OCI-LY7 (cell line): ENCODE measurements around the gene SEPHS2. TPM values are rescaled to one million over a fixed set of nuclear protein-coding genes. Genes with fewer than 3 reads are reported as not detected.

Experiments used
- BruUV-seq: library from RNA; stranded (reverse); fragments of 400-500 nt; replicated peaks from 2 replicates; lab custom pipeline; 2021; lab: Mats Ljungman, UMichigan
- CTCF ChIA-PET: fragments of 300-600 bp; sonication (Branson Sonifier 250); formaldehyde crosslinking; loops from one replicate; lab custom pipeline; 2022; ENCODE audit warnings: antibody characterized with exemption; ENCODE audit not compliant: unreplicated experiment; lab: Charles Lee
- POLR2A ChIA-PET: fragments of 300-600 bp; sonication (Branson Sonifier 250); formaldehyde crosslinking; loops from one replicate; lab custom pipeline; 2022; ENCODE audit warnings: antibody characterized with exemption; lab: Charles Lee
- DNase-seq: peaks from one replicate; pipeline ENCODE4 v3.0.0-alpha.2; 2015; ENCODE audit warnings: low spot score
- H2AFZ ChIP-seq: fragments of 200-600 bp; sonication (generic), shearing (Covaris generic); 2 replicates; pipeline ENCODE4 v1.6.1; 2014; ENCODE audit warnings: mild to moderate bottlenecking, antibody characterized with exemption, low read length, moderate library complexity
- H3K27ac ChIP-seq: fragments of 200-600 bp; sonication (generic); 2 replicates; pipeline ENCODE4 v1.5.1; 2014; ENCODE audit warnings: mixed run types, low read depth, mild to moderate bottlenecking, moderate library complexity, low read length, inconsistent platforms; ENCODE audit not compliant: poor library complexity, severe bottlenecking
- H3K36me3 ChIP-seq: fragments of 200-600 bp; sonication (generic); 2 replicates; pipeline ENCODE4 v1.6.1; 2014; ENCODE audit warnings: mild to moderate bottlenecking, antibody characterized with exemption, low read length, moderate library complexity, mixed read lengths; ENCODE audit not compliant: insufficient read depth
- H3K4me1 ChIP-seq: fragments of 200-600 bp; sonication (generic); 2 replicates; pipeline ENCODE4 v1.5.1; 2014; ENCODE audit warnings: mild to moderate bottlenecking, low read length; ENCODE audit not compliant: insufficient read depth, poor library complexity, severe bottlenecking
- H3K4me2 ChIP-seq: fragments of 200-600 bp; sonication (generic); 2 replicates; pipeline ENCODE4 v1.6.1; 2014; ENCODE audit warnings: mild to moderate bottlenecking, low read length
- H3K4me3 ChIP-seq: fragments of 200-600 bp; sonication (generic); 2 replicates; pipeline ENCODE4 v1.5.1; 2014; ENCODE audit warnings: mild to moderate bottlenecking, low read depth, low read length; ENCODE audit not compliant: poor library complexity, severe bottlenecking
- H3K79me2 ChIP-seq: fragments of 200-600 bp; sonication (generic); 2 replicates; pipeline ENCODE4 v1.6.1; 2016; ENCODE audit warnings: low read depth, mild to moderate bottlenecking, low read length, moderate library complexity, mixed read lengths; ENCODE audit not compliant: insufficient read depth
- H3K9me2 ChIP-seq: fragments of 200-600 bp; sonication (generic); 2 replicates; pipeline ENCODE4 v1.6.1; 2016; ENCODE audit warnings: mild to moderate bottlenecking, low read length, mixed read lengths; ENCODE audit not compliant: insufficient read depth
- H3K9me3 ChIP-seq: fragments of 200-600 bp; sonication (generic); 2 replicates; pipeline ENCODE4 v1.6.1; 2014; ENCODE audit warnings: mild to moderate bottlenecking, mixed run types, low read length, mixed read lengths
- H4K20me1 ChIP-seq: fragments of 200-600 bp; sonication (generic); 2 replicates; pipeline ENCODE4 v1.6.1; 2014; ENCODE audit warnings: mild to moderate bottlenecking, antibody characterized with exemption, low read length, moderate library complexity, mixed read lengths; ENCODE audit not compliant: insufficient read depth
- EZH2phosphoT487 ChIP-seq: fragments of 200-600 bp; sonication (generic); IDR thresholded peaks from 2 replicates; pipeline ENCODE4 v1.6.1; 2018; ENCODE audit warnings: low read depth, borderline replicate concordance, mild to moderate bottlenecking, mixed run types, antibody characterized with exemption, low read length, moderate library complexity, mixed read lengths
- intact Hi-C: fragments of 100-400 bp; cut with micrococcal nuclease; formaldehyde crosslinking; loops from one replicate; pipeline ENCODE4 v1.10.0; 2022; ENCODE audit not compliant: unreplicated experiment
- total RNA-seq, 2 experiments: library from RNA; depleted of rRNA in 1 of 2; stranded (reverse); fragments of >200 nt in 1 of 2; shearing (Covaris generic) in 1 of 2; gene quantifications; 2 replicates each; pipeline ENCODE4 v1.2.3, GENCODE V29; 2014 to 2022
- TF ChIP-seq, protein P1 (sequence below): fragments of 200-600 bp; sonication (generic); conservative IDR thresholded peaks from 2 replicates; pipeline ENCODE4 v1.5.1; 2014; ENCODE audit warnings: mild to moderate bottlenecking, antibody characterized with exemption, low read length, moderate library complexity, mixed read lengths

Gene SEPHS2
- total RNA-seq, 2 experiments from 2014 or later = 14.4 to 64.2 TPM

DNA sequence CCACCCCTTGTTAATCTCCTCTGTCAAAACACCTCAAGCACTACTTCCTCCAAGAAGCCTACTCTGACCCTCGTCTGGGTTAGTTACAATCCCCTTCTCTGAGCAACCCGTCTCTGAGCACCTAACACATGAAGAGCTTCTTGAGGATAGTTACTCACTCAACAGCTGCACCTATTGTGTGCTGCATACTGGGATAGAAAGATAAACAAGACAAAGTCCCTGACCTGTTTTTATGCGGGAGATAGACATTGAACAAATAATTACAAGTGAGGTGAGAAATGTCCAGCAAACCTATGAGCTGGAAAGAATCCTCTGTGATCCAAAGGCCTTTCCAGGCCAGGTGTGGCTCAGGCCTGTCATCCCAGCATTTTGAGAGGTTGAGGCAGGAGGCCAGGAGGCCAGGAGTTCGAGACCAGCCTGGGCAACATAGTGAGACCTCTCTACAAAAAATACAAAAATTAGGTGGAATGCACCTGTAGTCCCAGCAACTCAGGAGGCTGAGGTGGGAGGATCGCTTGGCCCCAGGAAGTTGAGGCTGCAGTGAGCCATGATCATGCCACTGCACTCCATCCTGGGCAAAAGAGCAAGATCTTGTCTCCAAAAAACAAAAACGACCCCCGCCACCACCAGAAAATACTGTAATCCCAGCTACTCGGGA is 43.8 kb downstream of the SEPHS2 start:
- intact Hi-C loops = loop anchor here (10.0 kb wide), 1 partner anchor 307 kb away; the partner anchor contains the start of genes TBX6 and YPEL3
- TF ChIP-seq EZH2phosphoT487 = no peak
- TF ChIP-seq, protein P1, sequence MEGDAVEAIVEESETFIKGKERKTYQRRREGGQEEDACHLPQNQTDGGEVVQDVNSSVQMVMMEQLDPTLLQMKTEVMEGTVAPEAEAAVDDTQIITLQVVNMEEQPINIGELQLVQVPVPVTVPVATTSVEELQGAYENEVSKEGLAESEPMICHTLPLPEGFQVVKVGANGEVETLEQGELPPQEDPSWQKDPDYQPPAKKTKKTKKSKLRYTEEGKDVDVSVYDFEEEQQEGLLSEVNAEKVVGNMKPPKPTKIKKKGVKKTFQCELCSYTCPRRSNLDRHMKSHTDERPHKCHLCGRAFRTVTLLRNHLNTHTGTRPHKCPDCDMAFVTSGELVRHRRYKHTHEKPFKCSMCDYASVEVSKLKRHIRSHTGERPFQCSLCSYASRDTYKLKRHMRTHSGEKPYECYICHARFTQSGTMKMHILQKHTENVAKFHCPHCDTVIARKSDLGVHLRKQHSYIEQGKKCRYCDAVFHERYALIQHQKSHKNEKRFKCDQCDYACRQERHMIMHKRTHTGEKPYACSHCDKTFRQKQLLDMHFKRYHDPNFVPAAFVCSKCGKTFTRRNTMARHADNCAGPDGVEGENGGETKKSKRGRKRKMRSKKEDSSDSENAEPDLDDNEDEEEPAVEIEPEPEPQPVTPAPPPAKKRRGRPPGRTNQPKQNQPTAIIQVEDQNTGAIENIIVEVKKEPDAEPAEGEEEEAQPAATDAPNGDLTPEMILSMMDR = no peak
- ChIA-PET CTCF (no interaction called here), POLR2A (interaction anchor here (1.6 kb wide), 1 partner anchor 19 kb away, joined by 3 read pairs; no protein-coding TSS in a partner anchor)
- no peak overlapping the region for H3K4me3 ChIP-seq
- no TSS peak for BruUV-seq
- H3K36me3 ChIP-seq = peaks cover 29% of the 10 kb centered on the region
- H3K9me2 ChIP-seq = no peaks in the 10 kb centered on the region
- H3K4me1 ChIP-seq = peaks cover 7% of the 10 kb centered on the region
- no peak overlapping the region for H3K27ac ChIP-seq
- no peak overlapping the region for H2AFZ ChIP-seq
- H3K79me2 ChIP-seq = peaks cover 4% of the 10 kb centered on the region
- no peak overlapping the region for H3K4me2 ChIP-seq
- H3K9me3 ChIP-seq = no peaks in the 10 kb centered on the region
- H4K20me1 ChIP-seq = 0 out of 2 replicates have a peak, but pooled peaks cover 4% of the 10 kb centered on the region
- no peak for DNase-seq

GRCh38 chr16:30399435-30400186 is 46.1 kb downstream of the SEPHS2 start:
- Histone ChIP-seq H3K4me2 (peak overlapping the region; percentile 60), H3K4me1 (peaks cover 12% of the 10 kb centered on the region), H3K4me3 (peak overlapping the region; percentile 63), H4K20me1 (0 out of 2 replicates have a peak, but pooled peaks cover 5% of the 10 kb centered on the region), H3K36me3 (peaks cover 30% of the 10 kb centered on the region), H2AFZ (no peak overlapping the region; the same call in 1 of the 2 replicates), H3K27ac (no peak overlapping the region), H3K79me2 (peaks cover 17% of the 10 kb centered on the region), H3K9me2 (no peaks in the 10 kb centered on the region), H3K9me3 (no peaks in the 10 kb centered on the region)
- no peak for TF ChIP-seq EZH2phosphoT487
- TF ChIP-seq, protein P1 = no peak
- BruUV-seq = no TSS peak
- ChIA-PET POLR2A (interaction anchor here (1.2 kb wide), 2 partner anchors 8 to 17 kb away, joined by 3 to 5 read pairs; partner anchors contain the start of gene SEPTIN1), CTCF (interaction anchor here (0.7 kb wide), 1 partner anchor 438 kb away, joined by 3 read pairs; the partner anchor contains the start of gene TMEM219)
- intact Hi-C loops = loop anchor here (10.0 kb wide), 1 partner anchor 305 kb away; the partner anchor contains the start of genes TBX6 and YPEL3
- no peak for DNase-seq
